GM23338 (cell line): Measurements from ENCODE around the gene S100A14. TPM values are rescaled to one million over a fixed set of nuclear protein-coding genes. Genes with fewer than 3 reads are reported as not detected.

Source experiments
- ATAC-seq: fragments of 200-7000 bp; cut with Tn5 transposase; 3 replicates; pipeline ENCODE4 v1.9.1; 2020
- DNase-seq: peaks from one replicate; pipeline ENCODE4 v3.0.0-alpha.2; 2015; ENCODE audit warnings: low spot score
- H2AFZ ChIP-seq: fragments of 200-600 bp; sonication (generic); 2 replicates; pipeline ENCODE4 v1.8.0; 2016; ENCODE audit warnings: antibody characterized with exemption, mild to moderate bottlenecking, moderate library complexity
- H3F3A ChIP-seq: fragments of 200-600 bp; sonication (generic); replicated peaks from 2 replicates; pipeline ENCODE4 v1.8.0; 2017; ENCODE audit warnings: antibody characterized with exemption, mixed run types, low read depth
- H3K27ac ChIP-seq: fragments of 200-600 bp; sonication (generic); 2 replicates; pipeline ENCODE4 v1.6.1; 2016; ENCODE audit warnings: low read depth
- H3K27me3 ChIP-seq: fragments of 200-600 bp; sonication (generic); 2 replicates; pipeline ENCODE4 v1.8.0; 2016; ENCODE audit warnings: mild to moderate bottlenecking, mixed run types, moderate library complexity; ENCODE audit not compliant: insufficient read depth
- H3K36me3 ChIP-seq: fragments of 200-600 bp; sonication (generic); 2 replicates; pipeline ENCODE4 v1.8.0; 2016; ENCODE audit warnings: mild to moderate bottlenecking; ENCODE audit not compliant: insufficient read depth
- H3K4me1 ChIP-seq: fragments of 200-600 bp; sonication (generic); 2 replicates; pipeline ENCODE4 v1.8.0; 2016; ENCODE audit warnings: mild to moderate bottlenecking, moderate library complexity; ENCODE audit not compliant: insufficient read depth
- H3K4me2 ChIP-seq: fragments of 200-600 bp; sonication (generic); 2 replicates; pipeline ENCODE4 v1.7.1; 2017; ENCODE audit warnings: mixed run types
- H3K4me3 ChIP-seq: fragments of 200-600 bp; sonication (generic); 2 replicates; pipeline ENCODE4 v1.6.1; 2016; ENCODE audit warnings: mixed run types
- H3K79me2 ChIP-seq: fragments of 200-600 bp; sonication (generic); replicated peaks from 2 replicates; pipeline ENCODE4 v1.8.0; 2017; ENCODE audit warnings: mild to moderate bottlenecking; ENCODE audit not compliant: insufficient read depth
- H3K9me2 ChIP-seq: fragments of 200-600 bp; sonication (generic); 2 replicates; pipeline ENCODE4 v1.8.0; 2017; ENCODE audit not compliant: insufficient read depth
- H4K20me1 ChIP-seq: fragments of 200-600 bp; sonication (generic); replicated peaks from 2 replicates; pipeline ENCODE4 v1.8.0; 2017; ENCODE audit warnings: mild to moderate bottlenecking; ENCODE audit not compliant: insufficient read depth
- H3K27ac Mint-ChIP-seq: 2 replicates; pipeline ENCODE4 v1.8.0; 2020; ENCODE audit warnings: inconsistent platforms, mild to moderate bottlenecking, moderate library complexity, mixed read lengths
- H3K27me3 Mint-ChIP-seq: 3 replicates; pipeline ENCODE4 v1.8.0; 2022; ENCODE audit warnings: low read depth, mild to moderate bottlenecking, moderate library complexity, mixed read lengths, inconsistent platforms; ENCODE audit not compliant: insufficient read depth, poor library complexity
- H3K36me3 Mint-ChIP-seq: 3 replicates; pipeline ENCODE4 v1.8.0; 2021; ENCODE audit warnings: low read depth, mild to moderate bottlenecking, inconsistent platforms, moderate library complexity, mixed read lengths
- H3K4me1 Mint-ChIP-seq: 3 replicates; pipeline ENCODE4 v1.8.0; 2020; ENCODE audit warnings: mild to moderate bottlenecking, inconsistent platforms, mixed read lengths
- H3K4me3 Mint-ChIP-seq: 3 replicates; pipeline ENCODE4 v1.8.0; 2021; ENCODE audit warnings: moderate library complexity, mild to moderate bottlenecking, inconsistent platforms, mixed read lengths
- H3K9me3 Mint-ChIP-seq: 3 replicates; pipeline ENCODE4 v1.8.0; 2020; ENCODE audit warnings: moderate library complexity, mild to moderate bottlenecking, inconsistent platforms, mixed read lengths
- CREB1 ChIP-seq: fragments of 250-450 bp; sonication (Bioruptor Pico); IDR thresholded peaks from 2 replicates; pipeline ENCODE4 v1.5.0; 2020; ENCODE audit warnings: low read depth, mild to moderate bottlenecking, moderate library complexity
- ETS1 ChIP-seq: IDR thresholded peaks from 2 replicates; pipeline ENCODE4 v1.6.1; 2016; ENCODE audit warnings: antibody characterized with exemption
- EZH2 ChIP-seq: fragments of 200-600 bp; sonication (generic); IDR thresholded peaks from one replicate; pipeline ENCODE4 v1.8.0; 2017; ENCODE audit warnings: antibody characterized with exemption, mild to moderate bottlenecking, low read depth; ENCODE audit not compliant: unreplicated experiment
- EZH2phosphoT487 ChIP-seq: fragments of 200-600 bp; sonication (generic); IDR thresholded peaks from one replicate; pipeline ENCODE4 v1.8.1; 2018; ENCODE audit warnings: antibody characterized with exemption; ENCODE audit not compliant: unreplicated experiment
- JUNB ChIP-seq: IDR thresholded peaks from one replicate; pipeline ENCODE4 v1.6.1; 2016; ENCODE audit warnings: antibody characterized with exemption; ENCODE audit not compliant: unreplicated experiment
- NANOG ChIP-seq: IDR thresholded peaks from 2 replicates; pipeline ENCODE4 v1.6.1; 2016; ENCODE audit warnings: antibody characterized with exemption, borderline replicate concordance
- POLR2AphosphoS5 ChIP-seq: IDR thresholded peaks from 2 replicates; pipeline ENCODE4 v1.6.1; 2016; ENCODE audit warnings: antibody characterized with exemption, low read depth
- REST ChIP-seq: IDR thresholded peaks from one replicate; pipeline ENCODE4 v1.6.1; 2018; ENCODE audit warnings: antibody characterized with exemption; ENCODE audit not compliant: unreplicated experiment
- STAT1 ChIP-seq: IDR thresholded peaks from one replicate; pipeline ENCODE4 v1.6.1; 2016; ENCODE audit warnings: antibody characterized with exemption; ENCODE audit not compliant: unreplicated experiment
- ZNF114 ChIP-seq: fragments of 250-450 bp; sonication (Bioruptor Pico); IDR thresholded peaks from 2 replicates; pipeline ENCODE4 v1.5.0; 2020; ENCODE audit warnings: mild to moderate bottlenecking, moderate library complexity
- ZNF331 ChIP-seq: fragments of 250-450 bp; sonication (Bioruptor Pico); IDR thresholded peaks from 2 replicates; pipeline ENCODE4 v1.5.0; 2020; ENCODE audit warnings: low read depth, mild to moderate bottlenecking, moderate library complexity
- polyA plus RNA-seq: library from polyadenylated mRNA; unstranded; fragments of >200 nt; fragmentation: Nextera tagmentation; extraction: Ambion mirVana; gene quantifications from 2 replicates; pipeline ENCODE4 v1.2.1, GENCODE V29; 2016
- total RNA-seq: library from RNA; depleted of rRNA; stranded (reverse); fragments of >200 nt; shearing (Covaris generic); gene quantifications from 2 replicates; pipeline ENCODE4 v1.2.3, GENCODE V29; 2014
- TF ChIP-seq, protein P1 (sequence below), 2 experiments: fragments of 200-600 bp in 1 of 2; sonication (generic) in 1 of 2; conservative IDR thresholded peaks; 2 replicates each; pipeline versions ENCODE4 v1.5.1 to v1.6.1; 2016 to 2017; ENCODE audit warnings: antibody characterized with exemption in 2 of 2, low read depth in 2 of 2, mild to moderate bottlenecking in 2 of 2, moderate library complexity in 1 of 2
- TF ChIP-seq, protein P2 (sequence below): fragments of 250-450 bp; sonication (Bioruptor Pico); IDR thresholded peaks from 2 replicates; pipeline ENCODE4 v1.5.0; 2020; ENCODE audit warnings: mild to moderate bottlenecking, moderate library complexity

The S100A14 gene
- total and polyA plus RNA-seq, 2 experiments from 2014 or later = 0.28 to 0.53 TPM

DNA sequence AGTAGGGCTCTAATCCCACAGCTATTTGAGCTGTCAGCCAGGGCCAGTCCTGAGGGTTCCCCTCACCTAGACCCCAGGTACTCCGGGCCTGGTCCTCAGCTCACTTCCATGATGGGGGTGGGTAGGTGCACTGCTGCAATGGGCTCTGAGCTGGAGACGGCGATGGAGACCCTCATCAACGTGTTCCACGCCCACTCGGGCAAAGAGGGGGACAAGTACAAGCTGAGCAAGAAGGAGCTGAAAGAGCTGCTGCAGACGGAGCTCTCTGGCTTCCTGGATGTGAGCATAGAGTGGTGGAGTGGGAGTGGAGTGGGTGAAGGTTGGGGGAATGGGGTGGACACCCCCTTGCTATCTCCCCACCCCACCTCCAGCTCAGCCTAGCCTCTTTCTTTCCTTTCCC is 14.3 kb upstream of the S100A14 start:
- Histone ChIP-seq H3K79me2 (peaks cover 11% of the 10 kb centered on the region), H3K36me3 (no peaks in the 10 kb centered on the region), H3K27ac (no peak overlapping the region), H3K4me3 (no peak overlapping the region), H2AFZ (no peak overlapping the region), H3K4me1 (peaks cover 15% of the 10 kb centered on the region; the same call in 1 of the 2 replicates), H3K27me3 (no peaks in the 10 kb centered on the region), H4K20me1 (no peaks in the 10 kb centered on the region), H3F3A (peaks cover 8% of the 10 kb centered on the region; the same call in 1 of the 2 replicates), H3K4me2 (no peak overlapping the region), H3K9me2 (0 out of 2 replicates have a peak, but pooled peaks cover 3% of the 10 kb centered on the region)
- TF ChIP-seq CREB1 (no peak), NANOG (no peak), EZH2phosphoT487 (no peak), REST (no peak), ZNF331 (CRISPR knock-in tag) (no peak), POLR2AphosphoS5 (no peak), EZH2 (no peak), STAT1 (no peak), JUNB (no peak), ZNF114 (CRISPR knock-in tag) (no peak), ETS1 (no peak)
- TF ChIP-seq, protein P1, sequence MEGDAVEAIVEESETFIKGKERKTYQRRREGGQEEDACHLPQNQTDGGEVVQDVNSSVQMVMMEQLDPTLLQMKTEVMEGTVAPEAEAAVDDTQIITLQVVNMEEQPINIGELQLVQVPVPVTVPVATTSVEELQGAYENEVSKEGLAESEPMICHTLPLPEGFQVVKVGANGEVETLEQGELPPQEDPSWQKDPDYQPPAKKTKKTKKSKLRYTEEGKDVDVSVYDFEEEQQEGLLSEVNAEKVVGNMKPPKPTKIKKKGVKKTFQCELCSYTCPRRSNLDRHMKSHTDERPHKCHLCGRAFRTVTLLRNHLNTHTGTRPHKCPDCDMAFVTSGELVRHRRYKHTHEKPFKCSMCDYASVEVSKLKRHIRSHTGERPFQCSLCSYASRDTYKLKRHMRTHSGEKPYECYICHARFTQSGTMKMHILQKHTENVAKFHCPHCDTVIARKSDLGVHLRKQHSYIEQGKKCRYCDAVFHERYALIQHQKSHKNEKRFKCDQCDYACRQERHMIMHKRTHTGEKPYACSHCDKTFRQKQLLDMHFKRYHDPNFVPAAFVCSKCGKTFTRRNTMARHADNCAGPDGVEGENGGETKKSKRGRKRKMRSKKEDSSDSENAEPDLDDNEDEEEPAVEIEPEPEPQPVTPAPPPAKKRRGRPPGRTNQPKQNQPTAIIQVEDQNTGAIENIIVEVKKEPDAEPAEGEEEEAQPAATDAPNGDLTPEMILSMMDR (conservative IDR thresholded peaks at IDR 0.05; ENCODE audit: low read depth in 2 of 2) = no peak
- TF ChIP-seq, protein P2, sequence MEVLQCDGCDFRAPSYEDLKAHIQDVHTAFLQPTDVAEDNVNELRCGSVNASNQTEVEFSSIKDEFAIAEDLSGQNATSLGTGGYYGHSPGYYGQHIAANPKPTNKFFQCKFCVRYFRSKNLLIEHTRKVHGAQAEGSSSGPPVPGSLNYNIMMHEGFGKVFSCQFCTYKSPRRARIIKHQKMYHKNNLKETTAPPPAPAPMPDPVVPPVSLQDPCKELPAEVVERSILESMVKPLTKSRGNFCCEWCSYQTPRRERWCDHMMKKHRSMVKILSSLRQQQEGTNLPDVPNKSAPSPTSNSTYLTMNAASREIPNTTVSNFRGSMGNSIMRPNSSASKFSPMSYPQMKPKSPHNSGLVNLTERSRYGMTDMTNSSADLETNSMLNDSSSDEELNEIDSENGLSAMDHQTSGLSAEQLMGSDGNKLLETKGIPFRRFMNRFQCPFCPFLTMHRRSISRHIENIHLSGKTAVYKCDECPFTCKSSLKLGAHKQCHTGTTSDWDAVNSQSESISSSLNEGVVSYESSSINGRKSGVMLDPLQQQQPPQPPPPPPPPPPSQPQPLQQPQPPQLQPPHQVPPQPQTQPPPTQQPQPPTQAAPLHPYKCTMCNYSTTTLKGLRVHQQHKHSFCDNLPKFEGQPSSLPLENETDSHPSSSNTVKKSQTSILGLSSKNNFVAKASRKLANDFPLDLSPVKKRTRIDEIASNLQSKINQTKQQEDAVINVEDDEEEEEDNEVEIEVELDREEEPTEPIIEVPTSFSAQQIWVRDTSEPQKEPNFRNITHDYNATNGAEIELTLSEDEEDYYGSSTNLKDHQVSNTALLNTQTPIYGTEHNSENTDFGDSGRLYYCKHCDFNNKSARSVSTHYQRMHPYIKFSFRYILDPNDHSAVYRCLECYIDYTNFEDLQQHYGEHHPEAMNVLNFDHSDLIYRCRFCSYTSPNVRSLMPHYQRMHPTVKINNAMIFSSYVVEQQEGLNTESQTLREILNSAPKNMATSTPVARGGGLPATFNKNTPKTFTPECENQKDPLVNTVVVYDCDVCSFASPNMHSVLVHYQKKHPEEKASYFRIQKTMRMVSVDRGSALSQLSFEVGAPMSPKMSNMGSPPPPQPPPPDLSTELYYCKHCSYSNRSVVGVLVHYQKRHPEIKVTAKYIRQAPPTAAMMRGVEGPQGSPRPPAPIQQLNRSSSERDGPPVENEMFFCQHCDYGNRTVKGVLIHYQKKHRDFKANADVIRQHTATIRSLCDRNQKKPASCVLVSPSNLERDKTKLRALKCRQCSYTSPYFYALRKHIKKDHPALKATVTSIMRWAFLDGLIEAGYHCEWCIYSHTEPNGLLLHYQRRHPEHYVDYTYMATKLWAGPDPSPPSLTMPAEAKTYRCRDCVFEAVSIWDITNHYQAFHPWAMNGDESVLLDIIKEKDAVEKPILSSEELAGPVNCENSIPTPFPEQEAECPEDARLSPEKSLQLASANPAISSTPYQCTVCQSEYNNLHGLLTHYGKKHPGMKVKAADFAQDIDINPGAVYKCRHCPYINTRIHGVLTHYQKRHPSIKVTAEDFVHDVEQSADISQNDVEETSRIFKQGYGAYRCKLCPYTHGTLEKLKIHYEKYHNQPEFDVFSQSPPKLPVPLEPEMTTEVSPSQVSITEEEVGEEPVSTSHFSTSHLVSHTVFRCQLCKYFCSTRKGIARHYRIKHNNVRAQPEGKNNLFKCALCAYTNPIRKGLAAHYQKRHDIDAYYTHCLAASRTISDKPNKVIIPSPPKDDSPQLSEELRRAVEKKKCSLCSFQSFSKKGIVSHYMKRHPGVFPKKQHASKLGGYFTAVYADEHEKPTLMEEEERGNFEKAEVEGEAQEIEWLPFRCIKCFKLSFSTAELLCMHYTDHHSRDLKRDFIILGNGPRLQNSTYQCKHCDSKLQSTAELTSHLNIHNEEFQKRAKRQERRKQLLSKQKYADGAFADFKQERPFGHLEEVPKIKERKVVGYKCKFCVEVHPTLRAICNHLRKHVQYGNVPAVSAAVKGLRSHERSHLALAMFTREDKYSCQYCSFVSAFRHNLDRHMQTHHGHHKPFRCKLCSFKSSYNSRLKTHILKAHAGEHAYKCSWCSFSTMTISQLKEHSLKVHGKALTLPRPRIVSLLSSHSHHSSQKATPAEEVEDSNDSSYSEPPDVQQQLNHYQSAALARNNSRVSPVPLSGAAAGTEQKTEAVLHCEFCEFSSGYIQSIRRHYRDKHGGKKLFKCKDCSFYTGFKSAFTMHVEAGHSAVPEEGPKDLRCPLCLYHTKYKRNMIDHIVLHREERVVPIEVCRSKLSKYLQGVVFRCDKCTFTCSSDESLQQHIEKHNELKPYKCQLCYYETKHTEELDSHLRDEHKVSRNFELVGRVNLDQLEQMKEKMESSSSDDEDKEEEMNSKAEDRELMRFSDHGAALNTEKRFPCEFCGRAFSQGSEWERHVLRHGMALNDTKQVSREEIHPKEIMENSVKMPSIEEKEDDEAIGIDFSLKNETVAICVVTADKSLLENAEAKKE (CRISPR knock-in tag) = no peak
- Mint-ChIP-seq H3K36me3 (peaks cover 26% of the 10 kb centered on the region), H3K4me3 (no peak overlapping the region), H3K27me3 (peaks cover 20% of the 10 kb centered on the region), H3K4me1 (peaks cover 47% of the 10 kb centered on the region), H3K9me3 (no peaks in the 10 kb centered on the region), H3K27ac (no peak overlapping the region)
- no peak for ATAC-seq
- DNase-seq = no peak
